Heart right ventricle (tissue), 16 donors: Measurements from ENCODE around the gene SHANK1. TPM values are rescaled to one million over a fixed set of nuclear protein-coding genes. Genes with fewer than 3 reads are reported as not detected.
"Not testable (repeated sequence)": the region's sequence is repeated elsewhere in the genome, so short reads cannot be mapped to it uniquely, and the experiment has no call there.

ENCODE experiments used
- ATAC-seq, 8 donors: fragments of 200-7000 bp; cut with Tn5 transposase; one replicate each; pipeline ENCODE4 v1.9.1; 2020; ENCODE audit warnings: mild to moderate bottlenecking in 8 of 8, moderate library complexity in 8 of 8, moderate number of reproducible peaks in 1 of 8
- DNase-seq, 2 donors: peaks; one replicate each; pipeline ENCODE4 v3.0.0-alpha.2; 2020
- H3K27ac ChIP-seq, 10 donors: fragments of 200-600 bp; sonication (generic) in 2 of 10; one replicate each; pipeline versions ENCODE4 v1.5.0 to v1.8.0; 2020 to 2022; ENCODE audit warnings: mild to moderate bottlenecking in 3 of 10
- H3K27me3 ChIP-seq, 7 donors: fragments of 200-600 bp; one replicate each; pipeline ENCODE4 v1.8.0; 2021 to 2022; ENCODE audit warnings: mild to moderate bottlenecking in 2 of 7
- H3K36me3 ChIP-seq, 9 donors: fragments of 200-600 bp; sonication (generic) in 1 of 9; one replicate each; pipeline versions ENCODE4 v1.5.0 to v1.8.0; 2020 to 2022; ENCODE audit warnings: mild to moderate bottlenecking in 2 of 9
- H3K4me1 ChIP-seq, 9 donors: fragments of 200-600 bp; sonication (generic) in 1 of 9; one replicate each; pipeline versions ENCODE4 v1.5.0 to v1.8.0; 2020 to 2022; ENCODE audit warnings: mild to moderate bottlenecking in 4 of 9
- H3K4me3 ChIP-seq, 10 donors: fragments of 200-600 bp; sonication (generic) in 2 of 10; one replicate each; pipeline versions ENCODE4 v1.5.0 to v1.8.0; 2020 to 2022; ENCODE audit warnings: mild to moderate bottlenecking in 7 of 10, moderate library complexity in 2 of 10
- H3K9me3 ChIP-seq, 11 donors: fragments of 200-600 bp in 10 of 11; sonication (generic) in 2 of 11; one replicate each; pipeline versions ENCODE4 v1.5.0 to v1.8.0; 2013 to 2022; ENCODE audit warnings: mild to moderate bottlenecking in 2 of 11, control low read depth in 1 of 11, moderate library complexity in 1 of 11
- CTCF ChIP-seq, 9 donors: fragments of 200-600 bp; sonication (generic) in 2 of 9; IDR thresholded peaks; one replicate each; pipeline versions ENCODE4 v1.5.0 to v1.8.0; 2021 to 2022; ENCODE audit warnings: antibody characterized with exemption in 9 of 9, mild to moderate bottlenecking in 5 of 9, moderate library complexity in 1 of 9
- WGBS, 2 donors: extraction: QIAGEN DNeasy Blood & Tissue Kit; methylation state at CpG; one replicate each; pipeline ENCODE4 v1.1.7; 2013; ENCODE audit warnings: inconsistent platforms in 1 of 2; 5-methylcytosine and 5-hydroxymethylcytosine counted together
- intact Hi-C, 10 donors: fragments of 100-400 bp; cut with DNase I; formaldehyde crosslinking; loops; one replicate each; pipeline versions ENCODE4 v1.11.1 to v1.14.2; 2022
- polyA plus RNA-seq, 2 donors: library from polyadenylated mRNA; stranded (reverse); fragments of 200-250 nt; gene quantifications; one replicate each; pipeline ENCODE4 v1.2.3, GENCODE V29; 2013
- total RNA-seq, 10 donors: library from RNA; stranded (reverse); fragmentation: NEBNext Ultra II Directional in 3 of 10; extraction: Animal tissue kit (Norgen Biotek cat#: 25700) in 3 of 10; gene quantifications; one replicate each; pipeline versions ENCODE4 v1.2.1 to v1.2.4, GENCODE V29; 2021 to 2023
- donor health status: Arrhythmogenic right ventricular cardiomyopathy.
- donor health status: ischemic (EF 13 %, LVEDD 7.1; RV severe dilation, severe dysfunction).
- donor health status: healthy with polysubstance abuse.
- donor health status: DM: no; HTN: yes; CAD: no.
- donor health status: DM: no; HTN: no; CAD: no.
- donor health status: ischemic (EF 25% LVEDD 6.9; RV normal size, moderate dysfunction).
- donor health status: ischemic (EF 25% LVEDD 5.7; RV mildly dilated, moderate dysfunction).
- donor health status: healthy.
- donor health status: DM: yes; HTN: yes; CAD: no.
- donor health status: Ischemic cardiomyopathy.
- donor health status: ischemic (EF 35%, LVEDD 5.7; RV mildly dilated, moderate dysfunction).
- donor health status: nonischemic (EF 11% LVEDD 7.7; RV severe dilation, severe dysfunction).
- donor health status: DM: yes; HTN: yes; CAD: no.
- donor health status: PGD.
- donor health status: ischemic (EF 29% LVEDD 5.4; RV normal size, mild dysfunction).
- donor health status: nonischemic (EF 23%, LVEDD 6.1; RV moderate dilation, normal function).

The SHANK1 gene
- total and polyA plus RNA-seq, 12 donors = 0.07 to 1.5 (median 0.37) TPM; not detected in 1

- ATAC-seq = no peak
- TF ChIP-seq CTCF (IDR thresholded peaks at IDR 0.05) = no peak
- intact Hi-C loops = no loop called here
These were observed 94.5 kb downstream of the SHANK1 start for GRCh38 chr19:50624949-50625600.

GRCh38 chr19:50620394-50620906 is 99.2 kb downstream of the SHANK1 start:
- ATAC-seq, intact Hi-C loops, H3K36me3 ChIP-seq, DNase-seq, H3K27ac ChIP-seq, H3K9me3 ChIP-seq, H3K4me1 ChIP-seq, H3K4me3 ChIP-seq: not testable (repeated sequence)
- WGBS, 2 donors = 85 to 87% methylated on average over 4 of the region's 5 CpGs
- H3K27me3 ChIP-seq = peaks cover 0 to 11% (median 0%) of the 10 kb centered on the region in 7 donors

More at GRCh38 chr19:50624949-50625600, 94.5 kb downstream of the SHANK1 start:
- no peak overlapping the region for H3K27ac ChIP-seq
- WGBS, 2 donors = 91 to 93% methylated on average over 44 of the region's 44 CpGs
- no peaks in the 10 kb centered on the region for H3K9me3 ChIP-seq
- no peak overlapping the region for H3K4me3 ChIP-seq
- H3K36me3 ChIP-seq = no peaks in the 10 kb centered on the region
- H3K4me1 ChIP-seq = no peaks in the 10 kb centered on the region
- H3K27me3 ChIP-seq = peaks cover 0 to 13% (median 0%) of the 10 kb centered on the region in 7 donors
- DNase-seq = no peak

- H3K36me3 ChIP-seq, H3K27ac ChIP-seq, H3K4me3 ChIP-seq, ATAC-seq, H3K4me1 ChIP-seq, DNase-seq, intact Hi-C loops, H3K9me3 ChIP-seq: not testable (repeated sequence)
- 81 to 85% methylated on average over 5 of the region's 5 CpGs for WGBS, 2 donors
- H3K27me3 ChIP-seq = peaks cover 0 to 15% (median 0%) of the 10 kb centered on the region in 7 donors
These were observed 100.4 kb downstream of the SHANK1 start for GRCh38 chr19:50619184-50619583.

- H3K4me3 ChIP-seq, H3K36me3 ChIP-seq, H3K4me1 ChIP-seq, DNase-seq, H3K9me3 ChIP-seq, intact Hi-C loops, H3K27ac ChIP-seq, ATAC-seq: not testable (repeated sequence)
- 83 to 91% methylated on average over 4 of the region's 5 CpGs for WGBS, 2 donors
- peaks cover 0 to 15% (median 2%) of the 10 kb centered on the region in 7 donors for H3K27me3 ChIP-seq
These were observed 101.2 kb downstream of the SHANK1 start for GRCh38 chr19:50618379-50618778.

GRCh38 chr19:50612504-50613404 is 106.8 kb downstream of the SHANK1 start:
- H3K4me3 ChIP-seq, H3K36me3 ChIP-seq, DNase-seq, H3K9me3 ChIP-seq, H3K27ac ChIP-seq, intact Hi-C loops, ATAC-seq, H3K4me1 ChIP-seq: not testable (repeated sequence)
- WGBS, 2 donors = 77 to 84% methylated on average over 11 of the region's 11 CpGs
- H3K27me3 ChIP-seq = peaks cover 0 to 28% (median 8%) of the 10 kb centered on the region in 7 donors

Other genes starting within 250 kb of the SHANK1 start
- 100 to 1,000 TPM in 3 of 10 donors, 10 to 100 TPM in 7; 73.6 to 152 (median 88.9) TPM for gene EMC10, start 243.3 kb downstream of the SHANK1 start, total RNA-seq
- gene EMC10, start 243.3 kb downstream of the SHANK1 start, polyA plus RNA-seq = 100 to 1,000 TPM in 1 of 2 donors, 10 to 100 TPM in 1; 84.3 to 113 TPM
- gene GARIN5A, start 243.0 kb downstream of the SHANK1 start, total RNA-seq = 1 to 10 TPM; 1.2 to 4.3 (median 2.0) TPM
- 1 to 10 TPM; 1.5 to 1.8 TPM for gene GARIN5A, start 243.0 kb downstream of the SHANK1 start, polyA plus RNA-seq
- gene JOSD2, start 208.6 kb downstream of the SHANK1 start, total RNA-seq = 10 to 100 TPM; 13.3 to 42.3 (median 25.2) TPM
- 10 to 100 TPM; 64.0 to 69.6 TPM for gene JOSD2, start 208.6 kb downstream of the SHANK1 start, polyA plus RNA-seq
- not detected for gene ASPDH, start 205.9 kb downstream of the SHANK1 start, total RNA-seq
- gene ASPDH, start 205.9 kb downstream of the SHANK1 start, polyA plus RNA-seq = not detected
- gene LRRC4B, start 151.4 kb downstream of the SHANK1 start, total RNA-seq = 1 to 10 TPM in 2 of 10 donors, under 1 TPM in 8; 0.42 to 1.8 (median 0.68) TPM
- 1 to 10 TPM; 1.9 to 3.0 TPM for gene LRRC4B, start 151.4 kb downstream of the SHANK1 start, polyA plus RNA-seq
- under 1 TPM in 3 of 10 donors, not detected in 7; 0.25 to 0.49 (median 0.26) TPM for gene SYT3, start 79.9 kb downstream of the SHANK1 start, total RNA-seq
- gene SYT3, start 79.9 kb downstream of the SHANK1 start, polyA plus RNA-seq = under 1 TPM in 1 of 2 donors, not detected in 1; 0.04 TPM
- 1 to 10 TPM in 7 of 10 donors, under 1 TPM in 1, not detected in 2; 0.96 to 7.2 (median 4.0) TPM for gene C19orf81, start 70.4 kb downstream of the SHANK1 start, total RNA-seq
- gene C19orf81, start 70.4 kb downstream of the SHANK1 start, polyA plus RNA-seq = 1 to 10 TPM in 1 of 2 donors, under 1 TPM in 1; 0.61 to 1.8 TPM
- 10 to 100 TPM in 1 of 10 donors, 1 to 10 TPM in 9; 2.3 to 11.9 (median 3.8) TPM for gene CLEC11A, start 3.6 kb upstream of the SHANK1 start, total RNA-seq
- gene CLEC11A, start 3.6 kb upstream of the SHANK1 start, polyA plus RNA-seq = 10 to 100 TPM in 1 of 2 donors, 1 to 10 TPM in 1; 5.6 to 12.9 TPM
- not detected for gene GPR32, start 50.7 kb upstream of the SHANK1 start, total RNA-seq
- not detected for gene GPR32, start 50.7 kb upstream of the SHANK1 start, polyA plus RNA-seq
- not detected for gene ACP4, start 70.6 kb upstream of the SHANK1 start, total RNA-seq
- not detected for gene ACP4, start 70.6 kb upstream of the SHANK1 start, polyA plus RNA-seq
- gene KLK1, start 104.0 kb upstream of the SHANK1 start, total RNA-seq = under 1 TPM in 6 of 10 donors, not detected in 4; 0.42 to 0.85 (median 0.64) TPM
- under 1 TPM; 0.39 to 0.80 TPM for gene KLK1, start 104.0 kb upstream of the SHANK1 start, polyA plus RNA-seq
- gene KLK15, start 113.8 kb upstream of the SHANK1 start, total RNA-seq = not detected
- not detected for gene KLK15, start 113.8 kb upstream of the SHANK1 start, polyA plus RNA-seq
- not detected for gene KLK3, start 135.1 kb upstream of the SHANK1 start, total RNA-seq
- not detected for gene KLK3, start 135.1 kb upstream of the SHANK1 start, polyA plus RNA-seq
- gene KLK2, start 153.6 kb upstream of the SHANK1 start, total RNA-seq = not detected
- gene KLK2, start 153.6 kb upstream of the SHANK1 start, polyA plus RNA-seq = not detected
- not detected for gene KLK4, start 191.6 kb upstream of the SHANK1 start, total RNA-seq
- not detected for gene KLK4, start 191.6 kb upstream of the SHANK1 start, polyA plus RNA-seq
- gene KLK5, start 233.2 kb upstream of the SHANK1 start, total RNA-seq = not detected
- not detected for gene KLK5, start 233.2 kb upstream of the SHANK1 start, polyA plus RNA-seq
- gene KLK6, start 249.8 kb upstream of the SHANK1 start, total RNA-seq = not detected
- gene KLK6, start 249.8 kb upstream of the SHANK1 start, polyA plus RNA-seq = not detected